D721Med (cell line): ENCODE results near the gene SLC39A1.

Experiments
- DNase-seq: peaks from one replicate; pipeline ENCODE4 v3.0.0; 2011; ENCODE audit warnings: low spot score; ENCODE audit not compliant: insufficient read length
- FAIRE-seq: peaks from 2 replicates; lab custom pipeline; 2011; peaks lifted over from hg19 to GRCh38; lab: Jason Lieb, UNC
- TF ChIP-seq, protein P1 (sequence below): IDR thresholded peaks from 2 replicates; pipeline ENCODE4 v1.5.1; 2012; ENCODE audit warnings: mild to moderate bottlenecking, control low read depth; ENCODE audit not compliant: insufficient read depth; ENCODE audit errors: missing control alignments

SLC39A1 gene

GRCh38 chr1:153926405-153926804 is 36.9 kb downstream of the SLC39A1 start:
- TF ChIP-seq, protein P1, sequence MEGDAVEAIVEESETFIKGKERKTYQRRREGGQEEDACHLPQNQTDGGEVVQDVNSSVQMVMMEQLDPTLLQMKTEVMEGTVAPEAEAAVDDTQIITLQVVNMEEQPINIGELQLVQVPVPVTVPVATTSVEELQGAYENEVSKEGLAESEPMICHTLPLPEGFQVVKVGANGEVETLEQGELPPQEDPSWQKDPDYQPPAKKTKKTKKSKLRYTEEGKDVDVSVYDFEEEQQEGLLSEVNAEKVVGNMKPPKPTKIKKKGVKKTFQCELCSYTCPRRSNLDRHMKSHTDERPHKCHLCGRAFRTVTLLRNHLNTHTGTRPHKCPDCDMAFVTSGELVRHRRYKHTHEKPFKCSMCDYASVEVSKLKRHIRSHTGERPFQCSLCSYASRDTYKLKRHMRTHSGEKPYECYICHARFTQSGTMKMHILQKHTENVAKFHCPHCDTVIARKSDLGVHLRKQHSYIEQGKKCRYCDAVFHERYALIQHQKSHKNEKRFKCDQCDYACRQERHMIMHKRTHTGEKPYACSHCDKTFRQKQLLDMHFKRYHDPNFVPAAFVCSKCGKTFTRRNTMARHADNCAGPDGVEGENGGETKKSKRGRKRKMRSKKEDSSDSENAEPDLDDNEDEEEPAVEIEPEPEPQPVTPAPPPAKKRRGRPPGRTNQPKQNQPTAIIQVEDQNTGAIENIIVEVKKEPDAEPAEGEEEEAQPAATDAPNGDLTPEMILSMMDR: no peak
- FAIRE-seq: no peak
- DNase-seq: no peak

GRCh38 chr1:153922972-153923925 is 40.1 kb downstream of the SLC39A1 start, which contains the start of gene GATAD2B:
TSS of gene GATAD2B (minus strand) at chr1:153922972. CDS start at chr1:153828347, 94,625 bp downstream.
- TF ChIP-seq, protein P1: no peak
- no peak for FAIRE-seq
- DNase-seq: peak; percentile 94

DNA sequence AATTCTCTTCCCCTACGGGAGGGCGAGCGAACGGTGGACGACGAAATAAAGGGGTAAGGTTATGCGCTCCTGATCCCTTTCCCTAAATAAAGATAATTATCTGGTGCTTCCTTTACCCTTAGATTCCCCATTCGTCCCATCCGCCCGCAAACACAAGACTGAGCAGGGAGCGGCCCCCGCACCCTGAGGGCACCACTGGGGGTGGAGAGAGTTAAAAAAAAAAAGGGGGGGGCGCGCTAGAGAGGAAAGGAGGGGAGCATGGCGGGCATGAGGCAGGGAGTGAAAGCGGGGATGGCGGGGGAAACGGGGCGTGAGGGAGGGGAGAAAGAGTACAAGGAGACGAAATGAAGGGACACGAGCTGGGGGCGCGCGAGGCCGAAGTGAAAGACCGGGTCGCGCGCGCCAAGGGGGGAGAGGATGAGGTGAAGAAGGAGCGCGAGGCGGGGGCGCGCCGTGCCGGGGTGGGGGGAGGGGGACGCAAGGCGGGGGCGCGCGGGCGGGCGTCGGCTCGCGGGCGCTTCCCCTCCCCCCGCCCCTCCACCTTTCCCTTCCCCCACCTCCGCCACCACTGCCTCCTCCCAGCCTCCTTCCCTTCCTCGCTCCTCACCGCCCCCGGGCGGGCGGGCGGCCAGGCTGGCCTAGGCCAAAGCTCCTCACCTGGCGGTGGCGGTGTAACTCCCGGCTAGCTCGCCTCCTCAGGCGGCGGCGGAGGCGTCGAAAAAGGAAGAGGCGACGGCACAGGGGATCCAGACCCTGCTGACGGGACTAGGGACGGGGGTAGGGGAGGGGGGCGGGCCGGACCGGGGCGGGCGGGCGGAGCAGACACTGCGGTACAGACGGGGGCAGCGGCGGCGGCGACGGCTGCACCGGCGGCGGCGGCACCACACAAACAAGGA is 41.0 kb downstream of the SLC39A1 start:
- FAIRE-seq (no peak), DNase-seq (peak; percentile 47)
- TF ChIP-seq, protein P1: peak; percentile 21

- FAIRE-seq (no peak), DNase-seq (no peak)
- TF ChIP-seq, protein P1: no peak
Measured at GRCh38 chr1:153921803-153922075, 41.6 kb downstream of the SLC39A1 start.

DNA sequence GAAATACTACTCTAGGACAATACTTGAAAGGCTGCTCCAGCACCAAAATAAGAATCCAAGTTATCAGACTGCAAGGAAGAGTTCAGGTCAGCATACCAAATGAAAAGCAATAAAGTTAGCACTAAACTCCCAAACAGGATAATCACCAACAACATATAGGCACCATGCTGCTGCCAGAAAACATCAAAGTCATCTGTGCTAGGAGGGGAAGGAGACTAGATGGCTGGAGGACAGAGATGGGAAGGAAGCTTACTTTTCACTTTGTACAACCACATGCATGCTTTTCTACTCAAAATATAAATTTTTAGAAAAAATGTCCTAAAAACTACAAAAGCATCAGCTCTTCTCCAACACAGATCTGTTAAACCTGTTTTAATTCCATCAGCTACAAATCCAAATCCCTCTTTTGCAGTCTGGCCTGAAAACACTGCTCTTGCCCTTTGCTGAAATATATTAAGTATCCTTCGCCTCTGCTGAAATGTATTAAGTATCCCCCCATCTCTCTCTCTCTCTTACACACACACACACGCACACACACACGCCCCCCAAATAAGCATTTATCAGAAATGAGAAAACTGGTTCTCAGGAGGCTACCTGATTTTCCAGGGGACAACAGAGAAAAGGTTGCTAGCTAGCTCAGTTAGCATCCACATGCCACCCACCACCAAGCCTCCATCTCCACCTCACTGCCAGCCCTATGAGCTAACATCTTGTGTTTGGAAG is 42.1 kb downstream of the SLC39A1 start:
- TF ChIP-seq, protein P1: no peak
- FAIRE-seq (no peak), DNase-seq (no peak)

DNA sequence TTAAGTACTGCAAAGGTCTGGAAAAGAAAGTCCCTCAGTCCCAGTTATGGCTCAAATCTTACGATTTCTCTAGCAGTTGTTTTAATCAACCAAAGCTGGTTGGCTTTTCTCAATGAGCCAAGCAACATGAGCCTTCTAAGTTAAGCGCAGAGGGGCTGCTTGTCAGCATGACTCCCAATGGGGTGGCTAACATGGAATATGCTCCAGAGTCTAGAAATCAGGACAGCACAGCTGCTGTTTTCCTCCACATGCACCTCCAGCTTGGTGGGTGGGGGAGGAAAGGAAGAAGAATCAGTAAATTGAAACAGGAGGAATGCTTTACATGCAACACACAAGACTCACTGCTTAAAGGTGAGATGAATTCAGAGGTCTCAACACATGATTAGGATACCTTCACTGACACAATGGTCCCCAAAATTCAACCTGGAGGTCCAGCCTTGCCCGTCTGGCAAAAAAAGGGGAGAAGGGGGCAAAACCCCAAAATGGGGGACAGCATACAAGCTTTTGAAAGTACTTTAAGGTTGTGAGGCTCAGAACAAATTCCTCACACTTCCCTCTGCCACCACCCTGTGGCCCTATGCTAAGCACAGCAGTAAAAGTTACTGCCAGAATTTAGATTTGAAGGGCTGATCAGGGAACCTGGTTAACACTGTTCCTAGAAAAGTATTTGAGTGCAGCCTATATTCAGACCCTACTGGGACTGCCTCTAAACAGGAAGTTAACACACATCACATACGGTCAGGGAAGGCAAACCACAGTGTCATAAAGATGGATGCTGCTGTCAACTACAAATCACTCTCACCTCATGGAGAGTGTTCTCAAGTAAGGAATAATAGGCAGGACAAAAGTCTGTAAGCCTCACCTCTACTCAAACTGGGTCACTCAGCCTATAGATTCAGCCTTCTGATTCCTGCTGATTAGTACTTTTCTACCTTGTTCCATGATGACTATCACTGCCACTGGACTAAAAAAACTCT is 43.2 kb downstream of the SLC39A1 start:
- no peak for DNase-seq
- FAIRE-seq: no peak
- TF ChIP-seq, protein P1: peak; percentile 33
